Stimulated activated CD8-positive, alpha-beta memory T cell treated with anti-CD3 and anti-CD28 coated beads, Interleukin-4, amount 100 ng/mL, for 1 hour (primary cell): ENCODE measurements around the gene HHLA2.
"Not testable (repeated sequence)": the region's sequence is repeated elsewhere in the genome, so short reads cannot be mapped to it uniquely, and the experiment has no call there.

Source experiments
- DNase-seq, 2 donors: peaks; one replicate each; pipeline ENCODE4 v3.0.0-alpha.2; 2020; ENCODE audit warnings: low read depth in 2 of 2, low spot score in 1 of 2

HHLA2 gene, protein sequence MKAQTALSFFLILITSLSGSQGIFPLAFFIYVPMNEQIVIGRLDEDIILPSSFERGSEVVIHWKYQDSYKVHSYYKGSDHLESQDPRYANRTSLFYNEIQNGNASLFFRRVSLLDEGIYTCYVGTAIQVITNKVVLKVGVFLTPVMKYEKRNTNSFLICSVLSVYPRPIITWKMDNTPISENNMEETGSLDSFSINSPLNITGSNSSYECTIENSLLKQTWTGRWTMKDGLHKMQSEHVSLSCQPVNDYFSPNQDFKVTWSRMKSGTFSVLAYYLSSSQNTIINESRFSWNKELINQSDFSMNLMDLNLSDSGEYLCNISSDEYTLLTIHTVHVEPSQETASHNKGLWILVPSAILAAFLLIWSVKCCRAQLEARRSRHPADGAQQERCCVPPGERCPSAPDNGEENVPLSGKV

DNA sequence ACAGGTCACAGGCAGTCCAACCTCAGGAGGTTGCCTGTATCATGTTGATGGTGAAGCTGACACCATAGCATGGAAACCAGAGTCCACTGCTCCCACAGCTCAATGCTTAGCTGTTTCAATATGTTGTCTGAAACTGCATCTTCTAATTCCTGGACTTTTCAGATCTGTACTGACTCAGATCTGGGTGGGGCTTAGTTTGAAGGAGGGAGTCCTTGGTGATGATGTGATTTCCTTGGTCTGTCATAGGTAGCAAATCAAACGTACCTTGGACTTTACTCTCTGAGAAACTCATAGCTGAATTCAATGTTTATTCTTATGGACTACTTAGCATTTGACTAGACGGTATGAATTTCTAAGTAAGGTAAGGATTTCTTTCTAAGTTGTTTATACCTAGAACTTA, at the start of gene HHLA2:
Gene HHLA2, plus strand, starts transcription at position 310 of the 400 bp plus-strand sequence. CDS start 55,266 bp downstream, outside the sequence.
- no peak for DNase-seq

DNA sequence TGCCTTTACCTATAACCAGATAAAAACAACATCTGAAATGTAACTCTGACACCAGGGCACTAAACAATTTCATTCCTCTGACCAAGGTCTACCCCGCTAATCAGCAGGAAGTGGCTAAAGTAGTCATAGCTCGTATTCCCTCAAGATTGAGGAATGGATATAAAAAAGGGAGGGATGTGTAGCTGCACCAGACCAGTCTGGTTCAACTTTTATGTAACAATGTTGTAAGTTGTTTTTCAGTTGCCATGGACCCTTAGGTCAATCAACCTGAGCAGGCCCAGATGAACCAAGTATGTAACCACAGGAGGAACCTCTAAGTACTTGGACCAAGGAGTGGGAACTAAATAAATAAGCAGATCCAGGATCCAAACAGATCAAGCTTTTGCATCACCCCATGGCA, 45.7 kb upstream of the HHLA2 start:
- DNase-seq, result no peak

GRCh38 chr3:108251265-108251664, 45.1 kb upstream of the HHLA2 start:
- no peak for DNase-seq

- DNase-seq, result no peak
These were observed 44.5 kb upstream of the HHLA2 start for GRCh38 chr3:108251844-108252243.

GRCh38 chr3:108255131-108255530, 41.2 kb upstream of the HHLA2 start:
- DNase-seq, result no peak

GRCh38 chr3:108264534-108265298, 31.6 kb upstream of the HHLA2 start:
- DNase-seq, result not testable (repeated sequence)

- DNase-seq, result not testable (repeated sequence)
These were observed 28.1 kb upstream of the HHLA2 start for GRCh38 chr3:108268235-108268634.

DNA sequence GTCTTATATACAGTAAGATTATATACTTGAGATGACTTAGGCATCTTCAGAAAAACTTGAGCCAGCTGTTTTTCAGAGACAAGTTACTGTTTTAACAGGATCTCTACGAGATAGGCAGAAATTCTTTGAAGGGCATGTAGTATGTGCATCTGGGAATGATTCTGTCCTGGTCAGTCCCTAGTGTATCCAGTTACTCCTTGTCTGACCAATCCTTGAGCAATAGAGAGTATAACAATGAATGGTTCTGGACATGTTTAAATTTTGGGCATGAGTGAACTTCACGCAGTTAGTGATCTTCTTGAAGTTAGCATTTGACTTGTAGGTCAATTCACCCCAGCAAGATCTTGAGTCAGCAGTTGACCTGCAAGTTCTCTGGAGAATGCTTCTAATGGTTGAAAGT, 24.7 kb upstream of the HHLA2 start:
- no peak for DNase-seq

DNA sequence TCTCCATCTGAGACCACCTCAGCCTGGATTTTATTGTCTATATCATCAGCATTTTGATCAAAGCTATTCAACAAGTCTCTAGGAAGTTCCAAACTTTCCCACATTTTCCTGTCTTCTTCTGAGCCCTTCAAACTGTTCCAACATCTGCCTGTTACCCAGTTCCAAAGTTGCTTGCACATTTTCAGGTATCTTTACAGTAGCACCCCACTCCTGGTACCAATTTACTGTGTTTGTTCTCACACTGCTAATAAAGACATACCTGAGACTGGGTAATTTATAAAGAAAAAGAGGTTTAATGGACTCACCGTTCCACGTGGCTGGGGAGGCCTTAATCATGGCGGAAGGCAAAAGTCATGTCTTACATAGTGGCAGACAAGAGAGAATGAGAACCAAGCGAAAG, 17.3 kb upstream of the HHLA2 start:
- DNase-seq, result not testable (repeated sequence)

- no peak for DNase-seq
These were observed 15.9 kb upstream of the HHLA2 start for GRCh38 chr3:108280476-108280875.

DNA sequence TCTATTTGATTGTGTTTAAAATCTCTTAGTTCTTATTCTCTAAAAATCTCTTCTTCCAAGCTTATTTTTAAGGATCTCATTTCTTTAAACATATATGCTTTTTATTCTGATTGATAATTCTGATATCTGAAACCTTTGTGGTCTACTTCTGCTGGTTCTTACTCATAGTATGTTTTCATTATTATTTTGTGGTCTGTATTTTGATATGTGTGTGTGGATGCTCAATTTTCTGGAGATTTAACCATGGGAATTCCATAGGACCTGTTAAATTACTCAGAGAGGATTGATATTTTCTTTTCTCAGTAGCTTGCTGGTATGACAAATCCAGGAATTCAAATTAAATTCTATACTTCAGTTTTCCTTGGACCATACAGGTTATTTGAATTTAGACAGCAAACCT, 14.7 kb upstream of the HHLA2 start:
- no peak for DNase-seq

DNA sequence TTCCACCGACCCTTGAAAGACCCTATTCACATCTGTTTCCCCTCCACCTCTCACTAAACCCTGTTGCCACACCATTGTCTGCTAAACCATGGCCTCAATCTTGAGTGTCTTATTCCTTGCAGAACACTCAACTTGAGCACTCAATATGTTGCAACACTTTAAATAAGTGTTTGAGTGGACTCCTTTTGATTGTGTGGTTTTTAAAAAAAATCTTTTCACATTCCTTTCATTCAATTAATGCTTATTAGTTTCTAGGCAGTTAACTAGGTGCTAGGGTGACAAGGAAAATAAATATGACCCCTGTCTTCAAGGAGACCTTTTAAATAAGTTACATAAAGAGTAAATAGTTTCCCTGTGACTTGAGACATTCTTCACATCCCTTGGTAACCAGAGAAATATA, 13.3 kb upstream of the HHLA2 start:
- no peak for DNase-seq

DNA sequence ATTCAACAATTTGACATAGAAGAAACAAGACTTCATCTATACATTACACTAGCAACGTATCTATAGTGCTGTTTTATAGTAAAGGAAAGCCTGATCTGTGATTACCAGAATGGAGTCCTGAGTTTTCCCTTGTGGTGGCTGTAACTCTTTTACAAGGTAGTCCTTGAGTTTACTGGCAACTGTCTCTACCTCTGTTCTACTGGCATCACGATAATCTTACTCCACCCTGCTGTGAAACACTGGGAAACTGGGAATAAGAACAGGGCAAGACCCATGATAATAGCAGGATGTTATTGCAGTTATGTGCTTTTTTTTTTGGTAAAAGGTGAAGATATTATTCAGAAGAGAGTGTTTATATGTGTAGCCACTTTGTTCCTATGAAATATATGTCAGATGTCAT, 12.4 kb upstream of the HHLA2 start:
- no peak for DNase-seq

DNA sequence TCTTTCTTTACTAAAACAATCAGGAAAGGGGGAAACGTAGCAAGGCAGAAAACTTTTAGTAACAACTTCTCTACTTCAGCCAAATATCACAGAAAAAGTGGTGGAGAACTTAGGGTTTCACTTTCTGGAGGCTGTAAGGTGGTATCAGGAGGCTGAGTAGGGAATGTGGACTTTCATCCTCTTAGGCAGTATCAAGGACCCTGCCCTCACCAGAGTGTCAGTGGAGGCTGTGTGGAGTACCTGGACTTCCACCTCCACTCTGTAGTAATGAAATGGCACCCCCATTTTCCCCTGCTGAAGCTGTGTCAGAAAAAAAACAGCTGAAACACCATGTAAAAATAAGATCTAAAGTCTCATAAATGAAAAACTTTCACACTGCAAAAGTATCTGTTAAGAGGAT, 11.2 kb upstream of the HHLA2 start:
- DNase-seq, result no peak

DNA sequence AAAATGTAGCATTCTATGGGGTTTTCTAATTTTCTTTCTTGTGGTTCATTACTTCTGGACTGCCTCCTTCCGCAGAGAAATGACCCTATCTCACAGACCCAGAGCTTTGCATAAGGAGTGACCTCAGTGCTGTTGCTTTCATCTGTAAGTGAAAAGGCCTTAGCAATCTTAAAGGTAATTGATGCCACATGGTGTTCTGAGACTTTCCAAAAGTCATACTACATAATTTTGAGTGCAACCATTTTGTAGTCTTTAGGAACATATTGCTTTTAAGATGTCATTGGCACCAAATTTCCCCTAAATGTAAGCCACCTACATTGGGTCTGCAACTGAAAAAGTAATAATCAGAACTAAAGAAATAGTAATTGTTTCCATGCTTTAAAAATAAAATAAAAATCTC, 9.2 kb upstream of the HHLA2 start:
- no peak for DNase-seq

GRCh38 chr3:108288193-108288592, 8.2 kb upstream of the HHLA2 start:
- DNase-seq, result not testable (repeated sequence)

GRCh38 chr3:108289159-108289558, 7.2 kb upstream of the HHLA2 start:
- no peak for DNase-seq

GRCh38 chr3:108292450-108292849, 3.9 kb upstream of the HHLA2 start:
- no peak for DNase-seq

GRCh38 chr3:108292905-108293328, 3.4 kb upstream of the HHLA2 start:
- no peak for DNase-seq

- DNase-seq, result no peak
These were observed 2.5 kb upstream of the HHLA2 start for GRCh38 chr3:108293858-108294257.

- DNase-seq, result no peak
These were observed 750 bp upstream of the HHLA2 start for GRCh38 chr3:108295421-108296175.

DNA sequence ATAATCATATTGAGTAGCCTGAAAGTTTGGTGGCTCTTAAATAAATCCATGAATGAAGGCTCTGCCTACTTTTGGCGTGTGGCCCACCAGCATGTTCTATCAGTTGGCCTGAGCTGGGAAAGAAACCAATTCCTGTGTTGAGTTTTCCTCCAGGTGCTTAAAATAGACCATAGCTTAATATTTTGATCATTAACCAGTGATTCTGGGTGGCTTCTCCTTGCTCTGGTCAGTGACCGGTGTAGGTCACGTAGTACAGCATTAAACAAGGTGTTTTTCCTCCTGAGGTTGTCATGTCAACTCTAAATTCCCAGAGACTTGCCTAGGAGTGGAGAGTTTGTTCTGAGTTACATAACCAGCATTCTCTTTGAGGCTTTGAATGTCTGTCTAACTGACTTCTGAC, 1.3 kb downstream of the HHLA2 start:
- DNase-seq, result no peak
